ENCODE data around the gene HTR3A.

DNA sequence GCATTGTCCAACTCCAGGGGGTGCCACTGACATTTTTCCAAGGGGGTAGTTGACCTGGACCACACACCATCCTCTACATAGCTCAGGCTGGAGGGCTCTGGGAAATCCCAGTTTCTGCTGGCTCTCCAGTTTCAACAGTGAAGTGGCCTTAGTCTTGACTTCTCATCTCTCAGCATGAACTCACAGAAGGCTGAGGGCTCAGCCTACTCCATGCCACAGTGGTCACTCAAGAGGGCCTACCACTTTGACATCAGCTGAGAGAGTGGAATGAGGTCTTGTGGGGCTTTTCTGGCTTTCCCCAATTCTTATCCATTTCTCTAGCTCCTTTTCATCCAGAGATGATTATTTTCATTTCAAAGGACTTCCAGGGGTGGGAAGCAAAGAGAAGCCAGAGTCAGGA, 7.4 kb downstream of the HTR3A start:
- TF ChIP-seq ETV6 (IDR thresholded peaks at IDR 0.05; ENCODE audit: borderline replicate concordance in 1 of 2, low read depth in 2 of 2, low read length in 1 of 2) = no peak
- TF ChIP-seq ETV6 (CRISPR knock-in tag; IDR thresholded peaks at IDR 0.05; ENCODE audit: borderline replicate concordance) = no peak
- TF ChIP-seq EZH2 (IDR thresholded peaks at IDR 0.05; ENCODE audit: borderline replicate concordance, low read depth, low read length) = no peak
- no peak for TF ChIP-seq POLR2A (conservative IDR thresholded peaks at IDR 0.05)
- no peak for TF ChIP-seq SP1 (CRISPR knock-in tag; IDR thresholded peaks at IDR 0.05)
- TF ChIP-seq ZNF3 (CRISPR knock-in tag; IDR thresholded peaks at IDR 0.05) = no peak
